SK-N-SH (cell line): ENCODE measurements around the gene RASGEF1B. TPM values are rescaled to one million over a fixed set of nuclear protein-coding genes. Genes with fewer than 3 reads are reported as not detected.

Source experiments
- CTCF ChIA-PET: fragments of 300-600, 350-600 bp; formaldehyde crosslinking; extraction: SDS; loops from one replicate; lab custom pipeline; 2021; lab: Yijun Ruan, JAX
- POLR2A ChIA-PET: fragments of 350-600 bp; sonication (Branson Sonifier 250); formaldehyde crosslinking; extraction: SDS; loops from one replicate; lab custom pipeline; 2020; ENCODE audit warnings: antibody characterized with exemption, inconsistent platforms; lab: Yijun Ruan, JAX
- DNase-seq: peaks from one replicate; pipeline ENCODE4 v3.0.0; 2012
- H2AFZ ChIP-seq: fragments of 200-600 bp; sonication (generic); 2 replicates; pipeline ENCODE4 v1.8.1; 2016; ENCODE audit warnings: antibody characterized with exemption, mild to moderate bottlenecking, low read depth
- H3F3A ChIP-seq: fragments of 200-600 bp; sonication (generic); replicated peaks from 2 replicates; pipeline ENCODE3; 2016; ENCODE audit warnings: antibody characterized with exemption, mild to moderate bottlenecking; ENCODE audit not compliant: insufficient read depth
- H3K27ac ChIP-seq, 2 experiments: fragments of 200-500 bp in 1 of 2; fragments of 200-600 bp in 1 of 2; sonication (Bioruptor generic) in 1 of 2; sonication (generic), shearing (Covaris generic) in 1 of 2; 2 replicates each; pipeline versions ENCODE4 v1.5.1 to v1.6.1; 2014 to 2016; ENCODE audit warnings: low read depth in 2 of 2, inconsistent platforms in 1 of 2, low read length in 1 of 2, mild to moderate bottlenecking in 1 of 2, mixed read lengths in 1 of 2
- H3K27me3 ChIP-seq: fragments of 200-600 bp; sonication (generic), shearing (Covaris generic); 2 replicates; pipeline ENCODE4 v1.6.1; 2016; ENCODE audit warnings: mixed run types; ENCODE audit not compliant: insufficient read depth
- H3K36me3 ChIP-seq, 2 experiments: fragments of 200-500 bp in 1 of 2; fragments of 200-600 bp in 1 of 2; sonication (Bioruptor generic) in 1 of 2; sonication (generic) in 1 of 2; replicated peaks in 1 of 2; 2 replicates each; pipeline versions ENCODE3 to v1.5.1; 2014 to 2016; ENCODE audit warnings: low read length in 1 of 2, mild to moderate bottlenecking in 1 of 2; ENCODE audit not compliant: insufficient read depth in 2 of 2, control insufficient read depth in 1 of 2
- H3K4me1 ChIP-seq, 2 experiments: fragments of 200-500 bp in 1 of 2; fragments of 200-600 bp in 1 of 2; sonication (Bioruptor generic) in 1 of 2; sonication (generic), shearing (Covaris generic) in 1 of 2; 2 replicates each; pipeline versions ENCODE4 v1.5.1 to v1.6.1; 2014 to 2016; ENCODE audit warnings: low read depth in 1 of 2, low read length in 1 of 2, mixed run types in 1 of 2; ENCODE audit not compliant: insufficient read depth in 2 of 2, control insufficient read depth in 1 of 2
- H3K4me2 ChIP-seq: fragments of 200-600 bp; sonication (generic), shearing (Covaris generic); 2 replicates; pipeline ENCODE4 v1.6.1; 2017; ENCODE audit warnings: mixed run types
- H3K4me3 ChIP-seq, 2 experiments: fragments of 200-500 bp in 1 of 2; fragments of 200-600 bp in 1 of 2; sonication (Bioruptor generic) in 1 of 2; sonication (generic), shearing (Covaris generic) in 1 of 2; 2 replicates each; pipeline versions ENCODE4 v1.5.1 to v1.8.1; 2014 to 2016; ENCODE audit warnings: low read depth in 2 of 2, inconsistent platforms in 1 of 2, low read length in 1 of 2, mild to moderate bottlenecking in 1 of 2, mixed read lengths in 1 of 2, moderate library complexity in 1 of 2
- H3K79me2 ChIP-seq: fragments of 200-600 bp; sonication (generic); 2 replicates; pipeline ENCODE4 v1.8.1; 2017; ENCODE audit warnings: mild to moderate bottlenecking; ENCODE audit not compliant: insufficient read depth
- H3K9ac ChIP-seq: fragments of 200-600 bp; sonication (generic); 2 replicates; pipeline ENCODE4 v1.6.1; 2017; ENCODE audit warnings: mixed run types
- H3K9me2 ChIP-seq: fragments of 200-600 bp; sonication (generic); 2 replicates; pipeline ENCODE4 v1.6.1; 2017; ENCODE audit warnings: mixed run types
- H3K9me3 ChIP-seq: fragments of 200-600 bp; sonication (generic); 2 replicates; pipeline ENCODE4 v1.6.1; 2017; ENCODE audit warnings: mixed run types, mild to moderate bottlenecking, moderate library complexity
- H4K20me1 ChIP-seq: fragments of 200-600 bp; sonication (generic); 2 replicates; pipeline ENCODE4 v1.6.1; 2017; ENCODE audit warnings: mild to moderate bottlenecking, mixed run types; ENCODE audit not compliant: insufficient read depth
- CHD2 ChIP-seq: fragments of 150-350 bp; IDR thresholded peaks from 2 replicates; pipeline ENCODE4 v1.6.1; 2018; ENCODE audit warnings: low read length; ENCODE audit not compliant: partially characterized antibody
- ELF1 ChIP-seq: IDR thresholded peaks from 2 replicates; pipeline ENCODE4 v1.4.0; 2012
- EZH2phosphoT487 ChIP-seq: fragments of 200-600 bp; sonication (generic); IDR thresholded peaks from 2 replicates; pipeline ENCODE4 v1.6.1; 2017; ENCODE audit warnings: low read depth, mixed run types, mild to moderate bottlenecking, antibody characterized with exemption, moderate library complexity, borderline replicate concordance
- FOSL2 ChIP-seq: IDR thresholded peaks from 2 replicates; pipeline ENCODE4 v1.4.0; 2012; ENCODE audit warnings: low read depth, mild to moderate bottlenecking, moderate library complexity, borderline replicate concordance
- FOXM1 ChIP-seq: IDR thresholded peaks from 2 replicates; pipeline ENCODE4 v1.4.0; 2012; ENCODE audit warnings: low read depth, mild to moderate bottlenecking
- MEF2A ChIP-seq: IDR thresholded peaks from 2 replicates; pipeline ENCODE4 v1.4.0; 2012; ENCODE audit warnings: low read depth, borderline replicate concordance
- MXI1 ChIP-seq: IDR thresholded peaks from 2 replicates; pipeline ENCODE4 v1.6.1; 2012; ENCODE audit warnings: mild to moderate bottlenecking, low read depth, low read length, improper control_type of control experiment
- NFIC ChIP-seq: IDR thresholded peaks from 2 replicates; pipeline ENCODE4 v1.4.0; 2012; ENCODE audit warnings: borderline replicate concordance
- NRF1 ChIP-seq: IDR thresholded peaks from 2 replicates; pipeline ENCODE4 v1.6.1; 2012; ENCODE audit warnings: low read depth, mild to moderate bottlenecking, low read length
- RFX5 ChIP-seq: IDR thresholded peaks from 2 replicates; pipeline ENCODE4 v1.6.1; 2012; ENCODE audit warnings: mild to moderate bottlenecking, improper control_type of control experiment, low read length
- SMC3 ChIP-seq: IDR thresholded peaks from 2 replicates; pipeline ENCODE4 v1.6.1; 2012; ENCODE audit warnings: low read depth, low read length, improper control_type of control experiment
- TAF1 ChIP-seq: IDR thresholded peaks from 2 replicates; pipeline ENCODE4 v1.6.1; 2012; ENCODE audit warnings: low read depth, mild to moderate bottlenecking, low read length, moderate library complexity, borderline replicate concordance
- YY1 ChIP-seq: IDR thresholded peaks from 2 replicates; pipeline ENCODE4 v1.4.0; 2012; ENCODE audit warnings: low read depth, mild to moderate bottlenecking
- WGBS: methylation state at CpG from one replicate; pipeline ENCODE4 v1.1.6; 2017; ENCODE audit warnings: low lambda C conversion rate; 5-methylcytosine and 5-hydroxymethylcytosine counted together
- polyA plus RNA-seq, 3 experiments: library from polyadenylated mRNA; depleted of rRNA; stranded (reverse); fragments of >200 nt; gene quantifications; 2 replicates each; pipeline ENCODE4 v1.2.3, GENCODE V29; 2012
- TF ChIP-seq, protein P1 (sequence below): IDR thresholded peaks from 2 replicates; pipeline ENCODE4 v1.4.0; 2012; ENCODE audit warnings: low read depth, borderline replicate concordance

Gene RASGEF1B
- polyA plus RNA-seq, 1 of the 3 experiments (the other 2 are of a cell fraction): not detected

DNA sequence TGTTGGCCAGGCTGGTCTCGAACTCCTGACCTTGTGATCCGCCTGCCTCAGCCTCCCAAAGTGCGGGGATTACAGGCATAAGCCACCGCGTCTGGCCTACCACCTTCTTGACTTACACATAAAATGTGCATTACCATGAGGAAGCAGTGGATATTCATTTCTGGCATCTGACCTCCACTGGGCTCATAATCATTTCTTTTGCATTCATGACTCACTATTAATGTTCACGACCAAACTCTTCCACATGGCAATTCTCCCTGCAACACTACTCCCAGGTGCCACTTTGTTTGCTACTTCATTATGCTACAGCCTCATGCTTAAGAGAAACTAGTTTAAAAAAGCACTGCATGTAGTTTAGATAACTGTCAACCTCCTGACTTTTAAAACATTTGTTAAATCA is 22.7 kb downstream of the RASGEF1B start:
- no peaks in the 10 kb centered on the region for H3F3A ChIP-seq
- no peaks in the 10 kb centered on the region for H3K9me3 ChIP-seq
- no peaks in the 10 kb centered on the region for H3K4me1 ChIP-seq
- ChIA-PET CTCF (interaction anchor here (1.0 kb wide), 1 partner anchor 50 kb away, joined by 3 read pairs; no protein-coding TSS in a partner anchor), POLR2A (no interaction called here)
- H3K79me2 ChIP-seq: no peaks in the 10 kb centered on the region
- H3K9ac ChIP-seq: no peak overlapping the region
- DNase-seq: no peak
- no peak overlapping the region for H3K4me3 ChIP-seq
- H3K27ac ChIP-seq: no peak overlapping the region
- no peaks in the 10 kb centered on the region for H3K9me2 ChIP-seq
- 9% methylated on average over 6 of the region's 6 CpGs for WGBS
- H3K27me3 ChIP-seq: no peaks in the 10 kb centered on the region; the same call in 1 of the 2 replicates
- no peaks in the 10 kb centered on the region for H4K20me1 ChIP-seq
- no peak overlapping the region for H3K4me2 ChIP-seq
- no peaks in the 10 kb centered on the region for H3K36me3 ChIP-seq
- no peak for TF ChIP-seq TAF1
- TF ChIP-seq YY1: no peak
- H2AFZ ChIP-seq: no peak overlapping the region

DNA sequence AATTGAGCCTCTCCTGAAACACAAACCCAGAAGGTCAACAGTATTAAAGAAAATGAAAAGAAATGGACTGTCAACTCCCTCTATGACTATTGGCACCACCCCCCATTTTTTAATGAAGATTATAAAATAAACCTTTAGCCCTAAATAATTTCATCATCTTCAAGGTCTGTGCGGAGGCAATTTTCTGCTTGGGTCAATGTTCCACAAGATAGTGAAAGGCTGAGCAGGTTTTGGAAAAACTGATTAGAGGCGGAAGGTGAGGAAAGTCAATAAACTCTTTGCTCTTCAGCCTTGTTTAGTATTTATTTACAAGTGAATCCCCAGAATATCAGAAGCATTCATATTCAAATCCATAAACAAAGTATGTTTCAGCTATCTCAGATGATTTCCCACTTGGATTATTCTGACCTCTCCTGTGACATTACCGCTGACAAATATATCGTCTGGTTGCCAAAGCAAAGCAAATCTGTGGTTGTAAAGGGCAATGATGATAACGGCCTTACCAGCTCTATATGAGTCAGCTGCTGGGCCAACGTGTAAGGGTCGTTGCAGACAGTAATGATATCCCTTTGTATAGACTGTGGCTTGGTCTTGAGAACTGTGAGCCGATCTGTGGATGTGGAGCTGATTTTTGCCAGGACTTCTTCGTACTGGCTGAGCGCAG is 24.0 kb downstream of the RASGEF1B start:
- no peak overlapping the region for H3K4me3 ChIP-seq
- H4K20me1 ChIP-seq: no peaks in the 10 kb centered on the region
- H3K79me2 ChIP-seq: no peaks in the 10 kb centered on the region
- WGBS: 18% methylated on average over 9 of the region's 10 CpGs
- no peak overlapping the region for H3K27ac ChIP-seq
- no peaks in the 10 kb centered on the region for H3K36me3 ChIP-seq
- CTCF ChIA-PET: interaction anchor here (1.0 to 1.5 kb wide), 2 partner anchors 16 to 20 kb away, joined by 3 to 5 read pairs; no protein-coding TSS in a partner anchor
- H2AFZ ChIP-seq: no peak overlapping the region
- TF ChIP-seq YY1: no peak
- TF ChIP-seq, all 33 proteins: peak for 0
- Histone ChIP-seq H3F3A (no peaks in the 10 kb centered on the region), H3K27me3 (no peaks in the 10 kb centered on the region; the same call in 1 of the 2 replicates), H3K9me2 (no peaks in the 10 kb centered on the region), H3K4me2 (no peak overlapping the region), H3K4me1 (no peaks in the 10 kb centered on the region), H3K9ac (no peak overlapping the region), H3K9me3 (no peaks in the 10 kb centered on the region)
- DNase-seq: no peak
- POLR2A ChIA-PET: no interaction called here

DNA sequence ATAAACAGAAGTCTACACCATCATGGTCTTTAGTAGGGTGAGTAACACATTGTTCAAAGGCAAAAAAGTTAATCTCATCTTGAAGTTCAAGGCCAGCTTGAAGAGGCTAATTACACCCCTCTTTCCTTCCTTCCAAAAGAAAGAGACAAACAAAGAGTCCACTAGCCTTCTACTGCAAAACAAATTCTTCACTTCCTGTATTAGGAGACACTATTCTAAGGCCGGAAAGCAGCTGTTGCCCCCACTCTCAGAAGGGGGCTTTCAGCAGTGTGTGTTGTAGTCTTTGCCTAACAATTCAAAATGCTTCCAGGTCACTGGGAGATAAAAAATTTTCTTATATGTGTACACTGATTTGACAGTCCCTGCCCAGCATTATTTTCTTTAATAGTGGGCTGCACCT is 25.1 kb downstream of the RASGEF1B start:
- Histone ChIP-seq H2AFZ (no peak overlapping the region), H3K27ac (no peak overlapping the region), H3K4me2 (no peak overlapping the region), H3K4me1 (no peaks in the 10 kb centered on the region), H3K9ac (no peak overlapping the region), H4K20me1 (no peaks in the 10 kb centered on the region), H3K79me2 (no peaks in the 10 kb centered on the region), H3K9me3 (no peaks in the 10 kb centered on the region), H3K36me3 (no peaks in the 10 kb centered on the region), H3F3A (no peaks in the 10 kb centered on the region), H3K9me2 (no peaks in the 10 kb centered on the region), H3K27me3 (no peaks in the 10 kb centered on the region; the same call in 1 of the 2 replicates), H3K4me3 (no peak overlapping the region)
- TF ChIP-seq MXI1 (no peak), EZH2phosphoT487 (no peak), FOXM1 (no peak), FOSL2 (no peak), RFX5 (no peak), SMC3 (no peak), NFIC (no peak), NRF1 (no peak), ELF1 (no peak), TAF1 (no peak), CHD2 (no peak), MEF2A (no peak)
- TF ChIP-seq, protein P1, sequence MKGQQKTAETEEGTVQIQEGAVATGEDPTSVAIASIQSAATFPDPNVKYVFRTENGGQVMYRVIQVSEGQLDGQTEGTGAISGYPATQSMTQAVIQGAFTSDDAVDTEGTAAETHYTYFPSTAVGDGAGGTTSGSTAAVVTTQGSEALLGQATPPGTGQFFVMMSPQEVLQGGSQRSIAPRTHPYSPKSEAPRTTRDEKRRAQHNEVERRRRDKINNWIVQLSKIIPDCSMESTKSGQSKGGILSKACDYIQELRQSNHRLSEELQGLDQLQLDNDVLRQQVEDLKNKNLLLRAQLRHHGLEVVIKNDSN: no peak
- 0% methylated on average over 1 of the region's 1 CpG for WGBS
- CTCF ChIA-PET: no interaction called here
- DNase-seq: no peak
- POLR2A ChIA-PET: no interaction called here
